Measurements from ENCODE around the gene ASPDH. TPM values are rescaled to one million over a fixed set of nuclear protein-coding genes. Genes with fewer than 3 reads are reported as not detected.
A peak's percentile ranks its signal among the peaks of the same experiment; 100 is the strongest.

Gene ASPDH
- total and polyA plus RNA-seq, 7 donors, result not detected

GRCh38 chr19:50468818-50469217 lies 44.9 kb downstream of the ASPDH start:
- peak overlapping the region; percentile 82 for H3K27ac ChIP-seq
- H3K9me3 ChIP-seq, result no peaks in the 10 kb centered on the region
- peaks cover 0 to 2% (median 0%) of the 10 kb centered on the region in 3 donors for H3K27me3 ChIP-seq (ENCODE audit: insufficient read depth in 3 of 3, low read length in 2 of 3)
- DNase-seq (no peak), ATAC-seq (no peak)
- 53 to 76% (median 58%) methylated on average over 6 of the region's 6 CpGs for WGBS, 3 donors
- H3K4me3 ChIP-seq, result no peak overlapping the region
- H3K4me1 ChIP-seq, result peaks cover 9% of the 10 kb centered on the region
- no peak for TF ChIP-seq CTCF (IDR thresholded peaks at IDR 0.05)
- peaks cover 0 to 10% of the 10 kb centered on the region in 2 donors for H3K36me3 ChIP-seq (ENCODE audit: insufficient read depth in 1 of 2, low read depth in 1 of 2)
- intact Hi-C loops (cut with DNase I), result no loop called here

GRCh38 chr19:50467566-50467965 lies 46.1 kb downstream of the ASPDH start:
- peaks cover 0 to 16% of the 10 kb centered on the region in 2 donors for H3K36me3 ChIP-seq (ENCODE audit: insufficient read depth in 1 of 2, low read depth in 1 of 2)
- WGBS, 3 donors, result 69 to 89% (median 71%) methylated on average over 18 of the region's 18 CpGs
- H3K27me3 ChIP-seq (ENCODE audit: insufficient read depth in 3 of 3, low read length in 2 of 3), result peaks cover 0 to 2% (median 0%) of the 10 kb centered on the region in 3 donors
- peaks cover 9% of the 10 kb centered on the region for H3K4me1 ChIP-seq
- DNase-seq (no peak), ATAC-seq (no peak)
- intact Hi-C loops (cut with DNase I), result no loop called here
- peak overlapping the region; percentile 82 for H3K27ac ChIP-seq
- TF ChIP-seq CTCF (IDR thresholded peaks at IDR 0.05), result no peak
- no peak overlapping the region for H3K4me3 ChIP-seq
- no peaks in the 10 kb centered on the region for H3K9me3 ChIP-seq

- intact Hi-C loops (cut with DNase I), result no loop called here
Measured at GRCh38 chr19:50466706-50467039, 47.0 kb downstream of the ASPDH start.

GRCh38 chr19:50465986-50466705 lies 47.6 kb downstream of the ASPDH start:
- no peaks in the 10 kb centered on the region for H3K9me3 ChIP-seq
- intact Hi-C loops (cut with DNase I), result no loop called here
- DNase-seq, result peak; percentile 60 to 87
- no peak overlapping the region for H3K4me3 ChIP-seq
- peak; percentile 25 for TF ChIP-seq CTCF (IDR thresholded peaks at IDR 0.05)
- H3K4me1 ChIP-seq, result peaks cover 9% of the 10 kb centered on the region
- peaks cover 0 to 30% of the 10 kb centered on the region in 2 donors for H3K36me3 ChIP-seq (ENCODE audit: insufficient read depth in 1 of 2, low read depth in 1 of 2)
- peak overlapping the region; percentile 82 for H3K27ac ChIP-seq
- WGBS, 3 donors, result 20 to 29% (median 21%) methylated on average over 25 to 29 of the region's 29 CpGs
- peaks cover 0 to 2% (median 0%) of the 10 kb centered on the region in 3 donors for H3K27me3 ChIP-seq (ENCODE audit: insufficient read depth in 3 of 3, low read length in 2 of 3)
- peak; percentile 73 to 86 (median 80) for ATAC-seq

More at GRCh38 chr19:50466706-50467039, 47.0 kb downstream of the ASPDH start:
- Histone ChIP-seq H3K4me1 (peaks cover 9% of the 10 kb centered on the region), H3K27me3 (ENCODE audit: insufficient read depth in 3 of 3, low read length in 2 of 3) (peaks cover 0 to 2% (median 0%) of the 10 kb centered on the region in 3 donors), H3K36me3 (ENCODE audit: insufficient read depth in 1 of 2, low read depth in 1 of 2) (peaks cover 0 to 25% of the 10 kb centered on the region in 2 donors), H3K27ac (peak overlapping the region; percentile 82), H3K9me3 (no peaks in the 10 kb centered on the region), H3K4me3 (no peak overlapping the region)
- ATAC-seq (peak in 1 of 4 donors; percentile 2), DNase-seq (no peak)
- TF ChIP-seq CTCF (IDR thresholded peaks at IDR 0.05), result no peak
- 41 to 52% (median 49%) methylated on average over 11 of the region's 11 CpGs for WGBS, 3 donors
